ENCODE measurements around the gene TMEM175.

Gene TMEM175

GRCh38 chr4:898123-898522 lies 34.1 kb upstream of the TMEM175 start:
- no peaks in the 10 kb centered on the region for H3K27me3 ChIP-seq (ENCODE audit: insufficient read depth, low read length, poor library complexity, severe bottlenecking)
- H3K79me2 ChIP-seq (ENCODE audit: insufficient read depth, low read length), result no peaks in the 10 kb centered on the region
- H3K9me3 ChIP-seq (ENCODE audit: insufficient read depth, low read depth, low read length), result no peaks in the 10 kb centered on the region
- peaks cover 62% of the 10 kb centered on the region; the same call in 1 of the 2 replicates for H3K36me3 ChIP-seq (ENCODE audit: insufficient read depth, low read length)
- H3K9me2 ChIP-seq (replicated peaks; ENCODE audit: low read depth, low read length), result no peaks in the 10 kb centered on the region
- no peaks in the 10 kb centered on the region for H3K4me1 ChIP-seq (ENCODE audit: insufficient read depth, low read length, poor library complexity, severe bottlenecking)
- no peaks in the 10 kb centered on the region for H3F3A ChIP-seq (ENCODE audit: low read depth)
- H3K4me2 ChIP-seq (ENCODE audit: low read depth, low read length, poor library complexity, severe bottlenecking), result no peak overlapping the region
- no peak overlapping the region for H2AFZ ChIP-seq (ENCODE audit: low read length)
- TF ChIP-seq CTCF (conservative IDR thresholded peaks at IDR 0.05; ENCODE audit: low read length), result no peak
- no peak for TF ChIP-seq EZH2phosphoT487 (IDR thresholded peaks at IDR 0.05; ENCODE audit: borderline replicate concordance)
- peaks cover 3% of the 10 kb centered on the region for H4K20me1 ChIP-seq (ENCODE audit: insufficient read depth, low read length, poor library complexity, severe bottlenecking)
- no peak overlapping the region for H3K4me3 ChIP-seq (ENCODE audit: low read length, poor library complexity, severe bottlenecking)
- H3K9ac ChIP-seq (ENCODE audit: low read depth, low read length, poor library complexity, severe bottlenecking), result no peak overlapping the region

GRCh38 chr4:898869-899555 lies 33.2 kb upstream of the TMEM175 start:
- TF ChIP-seq CTCF (conservative IDR thresholded peaks at IDR 0.05; ENCODE audit: low read length) (no peak), EZH2phosphoT487 (IDR thresholded peaks at IDR 0.05; ENCODE audit: borderline replicate concordance) (no peak)
- peaks cover 61% of the 10 kb centered on the region; the same call in 1 of the 2 replicates for H3K36me3 ChIP-seq (ENCODE audit: insufficient read depth, low read length)
- no peaks in the 10 kb centered on the region for H3F3A ChIP-seq (ENCODE audit: low read depth)
- peaks cover 3% of the 10 kb centered on the region for H4K20me1 ChIP-seq (ENCODE audit: insufficient read depth, low read length, poor library complexity, severe bottlenecking)
- H3K4me1 ChIP-seq (ENCODE audit: insufficient read depth, low read length, poor library complexity, severe bottlenecking), result no peaks in the 10 kb centered on the region
- no peak overlapping the region for H3K4me2 ChIP-seq (ENCODE audit: low read depth, low read length, poor library complexity, severe bottlenecking)
- H3K4me3 ChIP-seq (ENCODE audit: low read length, poor library complexity, severe bottlenecking), result no peak overlapping the region
- no peak overlapping the region for H3K9ac ChIP-seq (ENCODE audit: low read depth, low read length, poor library complexity, severe bottlenecking)
- H3K9me3 ChIP-seq (ENCODE audit: insufficient read depth, low read depth, low read length), result no peaks in the 10 kb centered on the region
- no peaks in the 10 kb centered on the region for H3K27me3 ChIP-seq (ENCODE audit: insufficient read depth, low read length, poor library complexity, severe bottlenecking)
- H3K9me2 ChIP-seq (replicated peaks; ENCODE audit: low read depth, low read length), result no peaks in the 10 kb centered on the region
- no peak overlapping the region for H2AFZ ChIP-seq (ENCODE audit: low read length)
- H3K79me2 ChIP-seq (ENCODE audit: insufficient read depth, low read length), result no peaks in the 10 kb centered on the region

- H4K20me1 ChIP-seq (ENCODE audit: insufficient read depth, low read length, poor library complexity, severe bottlenecking), result peaks cover 3% of the 10 kb centered on the region
- no peaks in the 10 kb centered on the region for H3K9me2 ChIP-seq (replicated peaks; ENCODE audit: low read depth, low read length)
- peaks cover 62% of the 10 kb centered on the region; the same call in 1 of the 2 replicates for H3K36me3 ChIP-seq (ENCODE audit: insufficient read depth, low read length)
- H3K4me2 ChIP-seq (ENCODE audit: low read depth, low read length, poor library complexity, severe bottlenecking), result no peak overlapping the region
- no peak for TF ChIP-seq CTCF (conservative IDR thresholded peaks at IDR 0.05; ENCODE audit: low read length)
- no peak for TF ChIP-seq EZH2phosphoT487 (IDR thresholded peaks at IDR 0.05; ENCODE audit: borderline replicate concordance)
- no peak overlapping the region for H2AFZ ChIP-seq (ENCODE audit: low read length)
- H3K4me1 ChIP-seq (ENCODE audit: insufficient read depth, low read length, poor library complexity, severe bottlenecking), result no peaks in the 10 kb centered on the region
- no peaks in the 10 kb centered on the region for H3F3A ChIP-seq (ENCODE audit: low read depth)
- H3K9me3 ChIP-seq (ENCODE audit: insufficient read depth, low read depth, low read length), result no peaks in the 10 kb centered on the region
- H3K4me3 ChIP-seq (ENCODE audit: low read length, poor library complexity, severe bottlenecking), result no peak overlapping the region
- no peaks in the 10 kb centered on the region for H3K27me3 ChIP-seq (ENCODE audit: insufficient read depth, low read length, poor library complexity, severe bottlenecking)
- H3K79me2 ChIP-seq (ENCODE audit: insufficient read depth, low read length), result no peaks in the 10 kb centered on the region
- H3K9ac ChIP-seq (ENCODE audit: low read depth, low read length, poor library complexity, severe bottlenecking), result no peak overlapping the region
Observed at GRCh38 chr4:899556-899906, 32.7 kb upstream of the TMEM175 start.

Data from Loucy (cell line).